GM19467 (cell line): Measurements from ENCODE around the gene HACD1.
A peak's percentile ranks its signal among the peaks of the same experiment; 100 is the strongest.

ENCODE experiments used
- ATAC-seq: cut with Tn5 transposase; IDR thresholded peaks from one replicate; pipeline ENCODE4 v1.9.1; 2021; ENCODE audit warnings: mild to moderate bottlenecking, moderate library complexity; ENCODE audit not compliant: unreplicated experiment

The HACD1 gene

DNA sequence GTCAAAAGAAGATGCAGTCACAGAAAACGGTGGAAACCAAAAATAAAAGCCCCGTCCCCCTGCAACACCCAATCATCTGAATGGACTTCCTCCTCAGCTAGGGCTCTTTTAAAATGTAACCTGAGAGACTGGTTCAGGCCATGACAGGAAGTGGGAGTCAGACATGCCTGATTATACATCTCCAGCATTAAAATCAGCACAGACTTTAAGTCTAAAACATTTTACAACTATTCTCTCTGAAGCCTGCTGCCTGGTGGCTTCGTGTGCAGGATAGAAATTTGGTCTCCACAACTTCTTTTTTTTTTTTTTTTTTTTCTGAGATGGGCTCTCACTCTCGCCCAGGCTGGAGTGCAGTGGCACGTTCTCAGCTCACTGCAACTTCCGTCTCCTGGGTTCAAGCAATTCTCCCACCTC, 30.3 kb downstream of the HACD1 start:
- ATAC-seq: peak; percentile 72

DNA sequence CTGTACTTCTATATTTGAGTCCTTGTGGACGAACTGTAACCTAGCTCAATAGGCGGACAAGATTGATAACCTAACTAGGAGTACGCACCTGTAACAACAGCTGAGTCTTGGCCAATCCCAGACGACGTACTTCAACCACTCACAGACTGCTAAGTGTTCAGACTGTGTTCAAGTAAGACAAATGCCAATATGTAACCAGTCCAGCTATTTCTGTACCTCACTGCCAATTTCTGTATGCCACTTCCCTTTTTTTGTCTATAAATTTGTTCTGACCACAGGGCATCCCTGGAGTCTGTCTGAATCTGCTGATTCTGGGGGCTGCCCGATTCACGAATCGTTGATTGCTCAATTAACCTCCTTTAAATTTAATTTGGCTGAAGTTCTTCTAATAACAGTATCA, 32.2 kb downstream of the HACD1 start:
- ATAC-seq: peak; percentile 75

DNA sequence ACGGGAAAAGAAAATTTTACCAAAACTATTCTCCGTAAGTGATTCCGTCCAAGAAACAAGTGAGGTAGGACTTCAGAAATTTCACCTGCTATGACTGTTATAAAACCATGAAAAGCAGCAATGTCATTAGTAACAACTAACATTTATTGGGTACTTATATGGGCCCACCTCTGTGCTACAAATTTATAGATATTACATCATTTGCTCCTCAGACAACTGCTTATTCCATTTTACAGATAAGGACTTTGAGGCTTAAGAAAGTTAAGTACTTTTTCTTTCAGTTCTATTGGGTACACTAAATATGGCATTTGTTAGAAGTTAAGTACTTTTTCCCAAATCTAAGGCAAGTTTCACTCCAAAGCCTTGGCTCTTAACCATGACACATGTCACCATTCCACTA, 36.3 kb downstream of the HACD1 start:
- ATAC-seq: no peak

DNA sequence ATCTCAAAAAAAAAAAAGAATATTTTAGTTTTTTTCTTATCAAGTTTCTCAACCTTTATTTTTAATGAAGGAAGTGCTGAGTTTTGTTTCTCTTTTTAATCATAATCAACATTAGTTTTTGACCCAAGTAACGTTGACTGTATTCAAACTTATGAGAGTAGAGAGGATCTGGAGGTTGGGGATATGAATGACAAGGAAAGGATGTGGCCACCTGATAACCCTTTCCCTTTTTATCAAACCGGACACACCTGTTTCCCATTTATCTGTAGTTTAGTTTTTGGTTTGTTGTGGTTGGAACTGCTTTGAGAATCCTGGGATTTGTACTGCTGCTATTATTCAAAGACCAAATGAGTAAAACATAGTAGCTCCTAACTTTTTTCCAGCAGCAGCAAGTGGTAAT, 38.6 kb downstream of the HACD1 start:
- ATAC-seq: no peak

DNA sequence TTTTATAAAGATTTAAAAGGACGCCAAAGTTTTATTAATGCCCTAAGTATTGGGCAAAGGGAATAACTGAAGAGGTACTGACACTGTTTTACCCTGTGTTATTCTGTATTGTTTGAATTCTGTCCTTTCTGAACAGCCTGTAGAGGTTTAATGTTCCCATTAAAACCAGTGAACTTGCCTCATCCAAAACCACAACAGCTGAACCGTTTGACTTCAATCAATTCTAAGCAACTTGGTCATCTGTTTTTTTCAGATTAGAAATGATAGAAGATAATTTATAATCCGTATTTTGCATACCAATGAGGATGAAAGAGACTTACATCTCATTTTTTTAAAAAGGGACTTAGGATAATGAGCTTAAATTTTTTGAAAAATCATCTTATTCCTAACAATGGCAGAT, 40.4 kb downstream of the HACD1 start:
- no peak for ATAC-seq

DNA sequence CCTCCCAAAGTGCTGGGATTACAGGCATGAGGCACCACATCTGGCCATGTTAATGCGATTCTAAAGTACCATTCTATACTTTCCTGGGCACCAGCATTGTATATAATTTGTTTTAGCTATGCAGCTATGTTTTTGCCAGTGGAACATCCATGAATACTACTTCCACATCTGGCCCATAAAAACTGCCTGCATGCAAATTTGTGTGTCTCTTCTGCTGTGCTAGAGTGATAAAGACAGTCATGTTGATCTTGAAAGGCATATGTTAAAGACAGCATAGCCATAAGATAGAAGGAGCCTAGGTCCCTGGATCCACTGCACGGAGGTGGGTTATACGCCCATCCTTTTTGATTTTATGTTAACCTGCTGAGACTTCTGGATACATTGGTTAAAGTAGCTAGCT, 52.3 kb downstream of the HACD1 start:
- no peak for ATAC-seq

DNA sequence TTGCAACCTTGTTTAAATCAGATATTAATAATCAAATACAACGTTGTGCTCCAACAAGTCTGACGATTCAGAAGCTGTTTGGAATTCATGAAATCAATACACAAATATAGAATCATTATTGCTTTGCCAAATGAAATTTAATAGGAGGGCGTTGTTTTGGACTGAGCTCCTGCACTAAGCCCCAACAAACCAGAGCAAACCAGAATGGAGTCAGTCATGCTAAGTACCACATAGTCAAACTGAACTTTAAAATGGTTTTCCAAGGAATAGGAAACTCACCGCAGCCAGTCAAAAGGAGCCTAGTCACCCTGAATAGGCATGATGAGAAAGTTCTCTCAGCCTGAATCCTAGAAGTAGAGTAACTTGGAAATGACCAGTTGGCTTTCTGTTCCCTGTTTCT, 53.7 kb downstream of the HACD1 start:
- no peak for ATAC-seq

DNA sequence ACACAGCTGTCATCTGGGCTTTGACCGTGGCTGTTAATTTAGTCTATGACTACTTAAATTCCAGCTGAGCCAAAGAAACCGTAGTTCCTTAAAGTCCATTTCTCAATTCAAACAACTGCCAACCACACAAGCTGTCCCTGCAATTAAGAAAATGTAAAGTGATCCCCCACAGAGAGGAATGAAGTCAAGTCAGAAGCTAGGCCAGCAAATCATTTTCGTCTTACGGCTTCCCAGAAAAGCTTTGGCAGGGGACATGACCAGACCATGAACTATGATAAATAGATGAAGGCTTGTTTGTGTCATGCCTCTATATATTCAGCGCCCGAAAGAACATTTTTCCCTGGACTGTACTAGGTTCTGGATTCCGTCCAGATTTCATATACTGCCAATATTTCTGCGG, 54.6 kb downstream of the HACD1 start:
- ATAC-seq: no peak

DNA sequence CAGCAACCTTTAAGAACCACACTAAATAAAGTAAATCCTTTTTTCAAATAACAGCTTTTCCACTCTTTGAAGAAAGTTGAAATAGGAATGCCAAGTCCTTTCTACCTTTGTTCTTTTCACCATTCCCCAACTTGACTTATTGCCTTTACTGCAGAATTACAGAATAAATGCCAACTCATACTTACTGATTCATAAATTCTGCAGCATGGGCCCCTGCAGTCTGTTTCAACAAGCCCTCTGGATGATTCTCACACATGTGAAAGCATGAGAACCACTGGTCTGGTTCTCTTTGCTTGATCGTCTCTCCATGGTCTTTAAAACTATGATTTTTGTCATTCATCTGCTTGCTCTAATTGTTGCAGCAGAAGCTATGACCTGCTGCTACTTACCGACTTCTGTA, 56.1 kb downstream of the HACD1 start:
- no peak for ATAC-seq

DNA sequence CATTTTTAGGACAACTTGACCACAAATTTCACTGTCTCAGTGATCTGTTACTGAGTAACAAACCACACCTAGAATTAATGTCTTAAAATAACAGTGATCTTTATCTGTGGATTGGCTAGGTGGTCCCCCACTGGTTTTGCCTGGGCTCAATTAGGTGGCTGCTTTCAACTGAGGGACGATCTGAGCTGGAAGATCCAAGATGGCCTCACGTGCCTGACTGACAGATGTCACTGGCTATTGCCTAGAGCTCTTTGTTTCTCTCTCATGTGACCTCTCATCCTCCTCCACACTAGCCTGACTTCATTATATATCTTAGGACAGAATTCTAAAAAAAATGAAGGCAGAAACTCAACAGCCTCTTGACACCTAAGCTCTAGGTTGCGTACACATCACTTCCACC, 59.7 kb downstream of the HACD1 start:
- no peak for ATAC-seq

DNA sequence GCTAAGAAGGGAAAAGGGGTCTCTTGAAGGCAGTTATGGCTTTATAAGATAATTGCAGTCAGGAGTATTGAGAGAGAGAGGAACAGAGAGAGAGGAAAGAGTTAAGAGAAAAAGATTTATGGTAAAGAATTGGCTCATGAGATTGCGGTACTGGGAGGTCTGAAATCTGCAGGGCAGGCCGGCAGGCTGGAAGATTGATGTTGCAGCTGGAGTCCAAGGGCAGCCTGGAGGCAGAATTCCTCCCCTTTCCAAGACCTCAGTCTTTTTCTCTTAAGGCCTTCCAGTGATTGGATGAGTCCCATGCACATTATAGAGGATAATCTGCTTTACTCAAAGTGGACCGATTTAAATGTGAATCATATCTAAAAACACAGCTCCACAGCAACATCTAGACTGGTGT, 68.4 kb downstream of the HACD1 start:
- ATAC-seq: no peak

DNA sequence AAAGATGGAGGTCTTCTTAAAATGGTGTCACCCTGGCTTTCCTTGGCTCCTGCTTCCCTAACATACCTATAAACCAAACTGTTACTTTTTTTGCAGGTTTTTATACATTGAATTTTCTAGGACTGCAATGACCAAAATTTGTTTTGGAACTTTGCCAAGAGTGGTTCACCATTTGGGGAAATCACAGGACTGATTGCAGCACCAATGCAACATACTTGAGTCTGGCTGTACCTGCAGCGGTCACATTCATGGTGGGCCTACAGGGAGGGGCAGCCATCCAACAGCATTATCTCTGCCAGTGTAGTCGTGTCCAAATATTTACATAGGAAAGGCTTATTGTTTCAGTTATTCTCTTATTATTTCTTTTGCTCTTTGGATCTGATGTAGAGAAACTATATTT, 69.0 kb downstream of the HACD1 start:
- no peak for ATAC-seq

DNA sequence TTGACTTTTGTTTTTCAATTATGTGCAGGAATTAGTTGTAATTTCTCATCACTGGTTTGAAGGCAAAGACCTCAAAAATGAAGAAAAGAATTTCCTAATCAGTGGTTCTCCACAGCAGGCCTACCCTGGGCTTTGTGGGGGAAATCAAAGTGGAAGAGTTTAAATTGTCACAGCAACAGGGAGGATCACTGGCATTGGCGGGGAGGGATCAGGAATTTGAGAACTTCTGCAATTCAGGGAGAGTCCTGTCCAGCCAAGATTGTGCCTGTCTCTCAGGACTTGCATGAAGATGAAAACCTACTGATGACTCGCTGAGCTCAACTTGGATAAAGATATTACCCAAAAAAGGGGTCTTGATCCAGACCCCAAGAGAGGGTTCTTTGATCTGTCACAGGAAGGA, 70.1 kb downstream of the HACD1 start:
- no peak for ATAC-seq

DNA sequence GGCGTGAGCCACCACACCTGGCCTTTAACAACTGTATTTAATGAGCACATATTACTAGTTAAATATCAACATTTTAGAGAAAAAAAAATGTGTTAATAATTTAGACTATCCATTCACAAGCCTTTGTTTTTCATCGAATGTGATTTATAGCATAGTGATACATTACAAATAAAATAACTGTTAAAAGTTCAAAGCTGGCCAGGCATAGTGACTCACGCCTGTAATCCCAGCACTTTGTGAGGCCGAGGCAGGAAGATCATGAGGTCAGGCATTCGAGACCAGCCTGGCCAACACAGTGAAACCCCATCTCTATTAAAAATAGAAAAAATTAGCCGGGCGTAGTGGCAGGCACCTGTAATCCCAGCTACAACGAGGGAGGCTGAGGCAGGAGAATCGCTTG, 72.7 kb downstream of the HACD1 start:
- ATAC-seq: no peak
